Measurements from ENCODE around the gene ANKK1.

DNA sequence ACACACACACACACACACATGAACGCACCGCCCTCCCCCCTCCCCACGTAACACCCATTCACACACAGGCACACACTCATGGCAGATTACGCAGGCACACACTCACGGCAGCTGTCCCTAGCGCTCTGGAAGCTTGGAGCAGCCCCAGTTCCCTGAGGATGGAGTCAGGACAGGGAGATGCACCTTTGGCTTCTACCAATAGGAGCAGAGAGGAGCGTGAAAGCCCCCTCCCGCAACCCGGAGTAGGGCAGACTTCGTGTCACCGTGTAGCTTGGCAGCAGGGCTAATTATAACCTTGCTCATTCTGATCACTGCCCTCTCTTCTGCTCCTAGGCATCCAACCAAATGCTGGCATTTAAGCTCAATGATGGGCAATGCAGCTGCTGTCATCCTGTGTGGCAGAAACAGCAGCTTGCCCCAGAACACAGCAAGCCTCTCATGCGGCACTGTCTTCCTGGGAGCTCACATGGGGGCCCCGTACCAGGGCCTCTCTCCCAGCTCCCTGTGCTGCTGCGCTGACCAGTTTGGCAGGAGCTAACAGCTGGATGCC lies 31.9 kb downstream of the ANKK1 start:
- TF ChIP-seq POLR2A (IDR thresholded peaks at IDR 0.05) (no peak), EP300 (IDR thresholded peaks at IDR 0.05) (no peak)
- TF ChIP-seq, protein P1, sequence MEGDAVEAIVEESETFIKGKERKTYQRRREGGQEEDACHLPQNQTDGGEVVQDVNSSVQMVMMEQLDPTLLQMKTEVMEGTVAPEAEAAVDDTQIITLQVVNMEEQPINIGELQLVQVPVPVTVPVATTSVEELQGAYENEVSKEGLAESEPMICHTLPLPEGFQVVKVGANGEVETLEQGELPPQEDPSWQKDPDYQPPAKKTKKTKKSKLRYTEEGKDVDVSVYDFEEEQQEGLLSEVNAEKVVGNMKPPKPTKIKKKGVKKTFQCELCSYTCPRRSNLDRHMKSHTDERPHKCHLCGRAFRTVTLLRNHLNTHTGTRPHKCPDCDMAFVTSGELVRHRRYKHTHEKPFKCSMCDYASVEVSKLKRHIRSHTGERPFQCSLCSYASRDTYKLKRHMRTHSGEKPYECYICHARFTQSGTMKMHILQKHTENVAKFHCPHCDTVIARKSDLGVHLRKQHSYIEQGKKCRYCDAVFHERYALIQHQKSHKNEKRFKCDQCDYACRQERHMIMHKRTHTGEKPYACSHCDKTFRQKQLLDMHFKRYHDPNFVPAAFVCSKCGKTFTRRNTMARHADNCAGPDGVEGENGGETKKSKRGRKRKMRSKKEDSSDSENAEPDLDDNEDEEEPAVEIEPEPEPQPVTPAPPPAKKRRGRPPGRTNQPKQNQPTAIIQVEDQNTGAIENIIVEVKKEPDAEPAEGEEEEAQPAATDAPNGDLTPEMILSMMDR (IDR thresholded peaks at IDR 0.05): no peak
